ENCODE measurements around the gene SULT2B1.
A peak's percentile ranks its signal among the peaks of the same experiment; 100 is the strongest.
"Not testable (repeated sequence)": the region's sequence is repeated elsewhere in the genome, so short reads cannot be mapped to it uniquely, and the experiment has no call there.

SULT2B1 gene

GRCh38 chr19:48551437-48552302 is at the start of gene SULT2B1:
Gene SULT2B1, plus strand, starts transcription at chr19:48552172. Its CDS starts 81 bp downstream, at chr19:48552253.
- DNase-seq, result no peak

- no peak for DNase-seq
These were observed 49.5 kb upstream of the SULT2B1 start for GRCh38 chr19:48502350-48503018.

- DNase-seq, result no peak
These were observed 45.7 kb upstream of the SULT2B1 start for GRCh38 chr19:48506138-48506733.

- no peak for DNase-seq
These were observed 44.0 kb upstream of the SULT2B1 start for GRCh38 chr19:48507911-48508439.

GRCh38 chr19:48508729-48509411 is 43.1 kb upstream of the SULT2B1 start:
- no peak for DNase-seq

- no peak for DNase-seq
These were observed 42.3 kb upstream of the SULT2B1 start for GRCh38 chr19:48509467-48510194.

GRCh38 chr19:48510421-48511268 is 41.3 kb upstream of the SULT2B1 start:
- no peak for DNase-seq

- no peak for DNase-seq
These were observed 40.6 kb upstream of the SULT2B1 start for GRCh38 chr19:48511321-48511731.

GRCh38 chr19:48511800-48512503 is 40.0 kb upstream of the SULT2B1 start, which contains the start of gene LMTK3:
Gene LMTK3, minus strand, starts transcription at chr19:48511835. Its CDS starts 259 bp downstream, at chr19:48511576.
- peak; percentile 24 for DNase-seq

- DNase-seq, result no peak
These were observed 39.3 kb upstream of the SULT2B1 start for GRCh38 chr19:48512504-48513288.

GRCh38 chr19:48513289-48514122 is 38.5 kb upstream of the SULT2B1 start:
- peak; percentile 39 for DNase-seq

GRCh38 chr19:48514123-48514458 is 37.9 kb upstream of the SULT2B1 start:
- DNase-seq, result no peak

- no peak for DNase-seq
These were observed 35.4 kb upstream of the SULT2B1 start for GRCh38 chr19:48516536-48516935.

GRCh38 chr19:48518207-48518606 is 33.8 kb upstream of the SULT2B1 start:
- no peak for DNase-seq

GRCh38 chr19:48519426-48519825 is 32.5 kb upstream of the SULT2B1 start:
- not testable (repeated sequence) for DNase-seq

GRCh38 chr19:48520134-48520533 is 31.8 kb upstream of the SULT2B1 start:
- no peak for DNase-seq

GRCh38 chr19:48524221-48524620 is 27.8 kb upstream of the SULT2B1 start:
- DNase-seq, result no peak

GRCh38 chr19:48524732-48525131 is 27.2 kb upstream of the SULT2B1 start:
- DNase-seq, result no peak

- DNase-seq, result no peak
These were observed 22.8 kb upstream of the SULT2B1 start for GRCh38 chr19:48529156-48529555.

All from NCI-H2081 treated with DMSO at 0.1 percent for 48 hours (cell line).